HTR-8/SVneo (cell line): Measurements from ENCODE around the gene ELN.
"Not testable (repeated sequence)": the region's sequence is repeated elsewhere in the genome, so short reads cannot be mapped to it uniquely, and the experiment has no call there.

Source experiments
- DNase-seq: peaks from one replicate; pipeline ENCODE4 v3.0.0; 2011; ENCODE audit warnings: low spot score, mixed read lengths; ENCODE audit not compliant: insufficient read length
- FAIRE-seq: peaks from 2 replicates; lab custom pipeline; 2011; peaks lifted over from hg19 to GRCh38; lab: Jason Lieb, UNC

Gene ELN

DNA sequence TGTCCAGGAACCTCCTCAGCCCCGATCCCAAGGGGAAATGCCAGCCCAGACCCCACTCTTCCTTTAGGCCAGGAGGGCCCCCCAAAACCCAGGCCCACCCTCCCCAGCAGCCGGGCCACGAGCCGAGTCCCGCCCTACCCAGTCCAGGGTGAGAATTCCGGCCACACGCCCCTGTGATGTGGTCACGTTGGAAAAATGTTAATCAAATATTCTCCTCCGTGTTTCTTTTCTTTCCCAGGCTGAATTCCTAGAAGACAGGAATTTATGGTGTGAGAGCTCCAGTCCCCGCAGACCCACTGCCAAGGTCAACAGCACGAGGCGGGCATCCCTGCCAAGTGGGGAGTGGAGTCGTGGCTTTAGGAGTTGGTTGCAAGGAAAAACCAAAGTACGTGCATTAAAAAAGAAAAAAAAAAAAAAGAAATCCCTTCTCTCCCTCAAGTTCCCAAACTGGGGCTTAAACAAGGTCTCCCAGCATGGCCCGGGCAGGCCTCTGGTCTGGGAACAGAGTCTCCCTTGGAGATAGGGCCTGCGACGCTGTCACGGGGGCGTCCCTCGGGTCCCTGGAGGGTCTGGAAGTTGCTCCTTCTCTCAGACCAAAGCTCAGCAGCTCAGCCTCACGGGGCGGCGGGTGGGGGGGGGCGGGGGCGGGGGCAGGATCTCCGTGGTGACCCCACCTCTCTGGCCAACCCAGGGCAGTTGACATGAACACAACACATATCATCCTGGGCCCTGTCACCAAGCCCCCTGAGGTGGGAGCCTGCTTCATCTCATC is 28.1 kb upstream of the ELN start:
- DNase-seq (no peak), FAIRE-seq (no peak)

DNA sequence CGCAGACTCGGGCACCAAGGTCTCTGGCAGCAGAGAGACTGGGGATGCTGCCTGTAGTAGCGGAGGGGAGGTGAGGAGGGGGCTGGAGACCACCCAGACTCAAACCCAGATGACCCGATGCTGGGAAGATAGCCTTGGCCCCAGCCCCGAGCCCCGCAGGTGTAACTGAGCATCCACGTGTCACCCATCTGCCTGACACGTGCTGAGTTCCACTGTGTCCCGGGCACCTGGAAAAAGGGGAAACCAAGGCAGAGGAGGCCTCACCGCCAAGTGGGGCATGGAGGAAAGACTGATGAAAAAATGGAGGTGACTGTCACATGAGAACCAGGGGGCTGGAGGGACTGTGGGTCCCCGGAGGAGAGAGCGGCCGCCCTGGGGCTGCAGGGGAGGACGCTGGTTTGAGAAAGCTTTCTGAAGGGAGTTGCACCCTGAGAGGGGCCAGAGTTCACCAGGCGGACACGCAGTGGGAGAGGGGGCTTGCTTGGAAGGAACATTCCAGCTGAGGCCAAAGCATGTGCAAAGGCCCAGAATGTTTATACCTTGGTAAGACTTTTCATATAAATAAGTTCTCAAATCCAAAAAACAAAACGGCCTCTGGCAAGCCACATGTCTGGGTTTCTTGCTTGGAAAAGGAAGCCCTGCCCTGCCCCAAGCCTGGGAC is 27.4 kb upstream of the ELN start:
- DNase-seq (no peak), FAIRE-seq (no peak)

GRCh38 chr7:74001150-74001494 is 26.9 kb upstream of the ELN start:
- FAIRE-seq = no peak
- no peak for DNase-seq

- DNase-seq (peak; percentile 83), FAIRE-seq (peak; percentile 68)
Measured at GRCh38 chr7:74002474-74003017, 25.4 kb upstream of the ELN start.

DNA sequence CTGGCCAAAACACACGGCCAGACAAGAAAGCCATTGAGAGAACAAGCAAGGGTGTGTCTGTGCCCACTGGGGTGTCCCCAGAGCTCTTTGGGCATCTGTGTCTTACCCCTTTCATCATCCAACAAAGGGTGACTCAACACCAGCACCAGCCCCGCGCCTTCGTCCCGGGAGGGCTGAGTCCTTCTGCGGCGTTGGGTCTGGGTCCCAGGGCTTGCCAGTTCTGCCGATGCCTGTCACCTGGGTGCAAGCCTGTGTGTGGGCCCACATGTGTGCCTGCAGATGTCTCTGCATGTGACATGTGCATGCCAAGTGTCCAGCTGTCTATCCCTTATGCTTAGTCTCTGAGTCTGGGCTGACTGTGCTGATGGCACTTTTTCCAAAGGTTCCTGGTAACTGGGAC is 24.4 kb upstream of the ELN start:
- no peak for FAIRE-seq
- DNase-seq = no peak

GRCh38 chr7:74006032-74006431 is 21.9 kb upstream of the ELN start:
- DNase-seq = no peak
- FAIRE-seq = no peak

- FAIRE-seq (no peak), DNase-seq (no peak)
Measured at GRCh38 chr7:74006451-74007241, 21.3 kb upstream of the ELN start.

DNA sequence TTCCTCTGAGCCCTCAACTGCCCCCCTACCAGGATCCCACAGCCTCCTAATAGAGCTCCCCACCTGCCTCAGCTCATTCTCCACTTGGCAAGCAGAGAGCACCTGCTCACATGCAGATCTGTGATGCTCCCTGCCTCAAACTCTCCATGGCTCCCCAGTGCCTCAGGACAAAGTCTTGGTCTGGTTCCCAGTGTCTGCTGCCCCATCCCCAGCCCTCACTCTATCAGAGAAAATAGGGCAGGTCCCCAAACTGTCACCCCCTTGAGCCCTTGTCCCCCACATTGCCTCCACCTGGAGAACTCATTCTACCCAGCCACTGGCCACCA is 20.8 kb upstream of the ELN start:
- FAIRE-seq (no peak), DNase-seq (no peak)

GRCh38 chr7:74008687-74009086 is 19.3 kb upstream of the ELN start:
- FAIRE-seq = no peak
- DNase-seq = no peak

DNA sequence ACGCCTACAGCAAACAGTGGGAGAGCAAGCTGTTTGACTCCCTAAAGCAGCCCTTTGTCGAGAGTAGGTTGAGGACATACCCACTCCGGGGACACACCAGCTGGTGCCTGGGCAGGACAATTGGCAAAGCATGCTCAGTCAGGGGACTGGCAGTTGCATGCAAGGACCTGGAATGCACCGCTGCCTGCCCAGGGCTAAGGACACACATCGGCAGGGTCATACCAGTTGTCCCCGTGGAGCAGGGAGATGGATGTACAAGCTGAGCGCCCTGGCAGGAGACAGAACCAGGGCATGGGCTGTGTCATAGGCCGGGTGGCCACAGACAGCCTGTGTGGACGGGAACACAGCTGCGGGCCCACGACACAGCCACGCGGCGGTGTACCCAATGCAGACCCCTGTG is 18.3 kb upstream of the ELN start:
- no peak for DNase-seq
- no peak for FAIRE-seq

DNA sequence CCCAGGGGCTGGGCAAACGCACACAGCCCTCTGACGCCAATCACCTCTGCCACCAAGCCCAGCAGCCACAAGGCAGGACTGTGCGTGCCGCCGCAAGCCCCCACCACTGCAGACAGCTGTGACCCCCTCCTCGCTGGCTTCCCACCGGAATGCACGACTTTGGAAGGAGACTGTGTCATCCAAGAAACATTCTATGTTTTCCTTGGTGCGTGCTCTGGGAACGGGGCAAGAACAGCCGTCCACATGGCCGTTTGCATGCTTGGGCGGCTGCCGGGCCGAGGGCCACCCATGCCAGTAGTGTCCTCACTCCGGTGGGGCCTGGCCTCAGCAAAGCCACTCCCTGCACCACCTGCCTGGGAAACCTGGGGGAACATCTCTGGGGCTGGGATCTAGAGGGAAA is 17.6 kb upstream of the ELN start:
- FAIRE-seq (no peak), DNase-seq (no peak)

DNA sequence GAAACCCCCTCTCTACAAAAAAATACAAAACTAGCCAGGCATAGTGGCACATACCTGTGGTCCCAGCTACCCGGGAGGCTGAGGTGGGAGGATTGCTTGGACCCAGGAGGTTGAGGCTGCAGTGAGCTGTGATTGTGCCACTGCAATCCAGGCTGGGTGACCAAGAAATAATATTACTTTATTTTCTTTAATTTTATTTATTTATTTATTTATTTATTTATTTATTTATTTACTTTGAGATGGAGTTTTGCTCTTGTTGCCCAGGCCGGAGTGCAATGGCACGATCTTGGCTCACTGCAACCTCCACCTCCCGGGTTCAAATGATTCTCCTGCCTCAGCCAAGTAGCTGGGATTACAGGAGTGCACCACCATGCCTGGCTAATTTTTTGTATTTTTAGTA is 16.6 kb upstream of the ELN start:
- not testable (repeated sequence) for FAIRE-seq, DNase-seq

DNA sequence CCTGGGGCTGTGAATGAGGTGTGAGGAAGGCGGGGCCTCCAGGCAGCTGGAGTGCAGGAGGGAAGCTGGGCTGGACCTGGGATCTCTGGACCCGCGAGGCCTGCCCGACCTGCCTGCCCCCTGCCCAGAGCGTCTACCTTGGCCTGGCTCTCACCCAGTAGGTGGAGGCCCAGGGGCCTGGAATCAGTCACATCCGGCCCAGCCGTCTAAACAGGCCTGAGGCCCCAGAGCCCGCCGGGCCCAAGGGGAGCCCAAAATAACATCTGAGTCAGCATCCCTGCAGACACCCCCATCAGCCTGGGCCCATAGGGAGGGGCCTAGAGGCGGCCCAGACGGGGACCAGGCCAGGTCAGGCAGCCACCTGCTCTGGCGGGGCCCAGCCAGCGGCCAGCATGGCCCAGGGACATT is 15.1 kb upstream of the ELN start:
- DNase-seq = no peak

GRCh38 chr7:74013539-74014272 is 14.3 kb upstream of the ELN start:
- DNase-seq (no peak), FAIRE-seq (no peak)

More for the DNA sequence above, 15.1 kb upstream of the ELN start:
- no peak for FAIRE-seq

DNA sequence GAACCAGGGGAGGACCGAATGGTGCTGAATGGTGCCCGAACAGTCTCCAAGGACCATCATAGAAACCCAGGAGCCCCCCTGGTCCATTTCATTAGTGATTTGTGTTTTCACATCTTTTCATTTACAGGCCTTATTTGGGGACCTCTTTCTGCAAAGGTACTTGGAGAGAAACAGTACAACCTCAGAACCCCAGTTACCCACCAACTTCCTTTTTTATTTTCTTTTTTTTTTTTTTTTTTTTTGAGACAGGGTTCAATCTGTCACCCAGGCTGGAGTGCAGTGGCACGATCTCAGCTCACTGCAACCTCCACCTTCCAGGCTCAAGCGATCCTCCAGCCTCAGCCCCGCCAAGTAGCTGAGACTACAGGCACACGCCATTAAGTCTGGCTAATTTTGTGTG is 13.0 kb upstream of the ELN start:
- DNase-seq (no peak), FAIRE-seq (no peak)

DNA sequence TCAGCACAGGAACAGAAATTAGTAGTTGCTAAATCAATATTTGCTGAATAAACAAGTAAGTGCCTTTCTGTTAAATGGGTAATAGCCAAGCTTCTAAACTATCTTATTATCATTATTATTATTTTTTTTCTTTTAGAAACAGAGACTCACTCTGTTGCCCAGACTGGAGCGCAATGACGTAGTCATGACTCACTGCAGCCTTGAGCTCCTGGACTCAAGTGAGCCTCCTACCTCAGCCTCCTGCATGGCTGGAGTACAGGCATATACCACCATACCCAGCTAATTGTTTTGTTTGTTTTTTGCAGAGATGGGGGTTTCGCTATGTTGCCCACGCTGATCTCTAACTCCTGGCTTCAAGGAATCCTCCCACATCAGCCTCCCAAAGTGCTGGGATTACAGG is 12.3 kb upstream of the ELN start:
- DNase-seq (no peak), FAIRE-seq (no peak)

DNA sequence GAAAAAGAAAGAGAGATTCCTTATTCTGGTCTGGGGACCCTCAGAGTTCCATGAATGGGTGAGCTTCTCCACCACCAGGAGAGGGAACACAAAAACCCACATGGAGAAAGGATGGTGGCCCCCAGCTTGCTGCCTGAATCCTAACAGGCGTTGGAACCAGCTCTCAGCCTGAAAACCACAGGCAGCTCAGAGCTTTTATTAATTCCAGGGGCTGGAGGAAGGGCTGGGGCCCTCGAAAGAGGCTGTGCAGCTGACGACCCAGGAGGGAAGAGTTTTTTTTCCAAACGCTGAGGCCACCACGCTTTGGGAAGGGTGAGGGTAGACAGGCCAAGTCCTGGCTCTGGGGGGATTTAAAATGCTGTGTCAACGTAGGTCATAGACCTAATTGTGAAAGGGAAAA is 10.8 kb upstream of the ELN start:
- DNase-seq (no peak), FAIRE-seq (no peak)

GRCh38 chr7:74018246-74018895 is 9.6 kb upstream of the ELN start:
- DNase-seq (no peak), FAIRE-seq (no peak)

DNA sequence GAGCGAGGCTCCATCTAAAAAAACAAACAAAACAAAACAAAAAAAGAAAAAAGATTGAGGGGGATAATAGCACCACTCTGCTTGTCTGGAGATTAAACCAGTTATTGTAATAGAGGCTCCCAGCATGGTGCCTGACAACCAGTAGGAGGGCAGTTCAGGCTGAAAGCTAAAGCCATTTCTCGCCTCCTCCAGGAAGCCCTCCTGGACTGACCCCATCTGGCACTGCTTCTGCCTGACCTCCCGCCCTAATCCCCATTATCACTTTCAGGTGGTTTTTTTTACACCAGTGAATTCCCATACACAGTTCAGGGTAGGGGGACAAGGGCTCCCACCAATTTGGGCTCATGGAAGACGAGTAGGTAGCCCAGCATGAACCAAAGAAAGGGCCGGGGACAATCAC is 8.8 kb upstream of the ELN start:
- FAIRE-seq = no peak
- DNase-seq = no peak

GRCh38 chr7:74020390-74020789 is 7.6 kb upstream of the ELN start:
- no peak for DNase-seq
- FAIRE-seq = no peak
